Ascending aorta (tissue), 2 donors: ENCODE measurements around the gene SERTAD4. TPM values are rescaled to one million over a fixed set of nuclear protein-coding genes. Genes with fewer than 3 reads are reported as not detected.

Source experiments
- DNase-seq, 2 donors: peaks; one replicate each; pipeline ENCODE4 v3.0.0-alpha.2; 2019; ENCODE audit warnings: low spot score in 2 of 2
- H3K27ac ChIP-seq, 2 donors: fragments of 200-600 bp; sonication (generic); one replicate each; pipeline ENCODE4 v1.5.1; 2016 to 2017; ENCODE audit warnings: mild to moderate bottlenecking in 1 of 2
- H3K27me3 ChIP-seq: fragments of 200-600 bp; sonication (generic); one replicate; pipeline ENCODE4 v1.5.1; 2017
- H3K36me3 ChIP-seq, 2 donors: fragments of 200-600 bp; sonication (generic); one replicate each; pipeline ENCODE4 v1.5.1; 2016
- H3K4me1 ChIP-seq, 2 donors: fragments of 200-600 bp; sonication (generic); one replicate each; pipeline ENCODE4 v1.5.1; 2016 to 2017; ENCODE audit warnings: mild to moderate bottlenecking in 1 of 2
- H3K4me3 ChIP-seq, 2 donors: fragments of 200-600 bp; sonication (generic); one replicate each; pipeline ENCODE4 v1.5.1; 2016 to 2017; ENCODE audit warnings: mild to moderate bottlenecking in 1 of 2
- H3K9me3 ChIP-seq, 2 donors: fragments of 200-600 bp; sonication (generic); one replicate each; pipeline ENCODE4 v1.5.1; 2016
- intact Hi-C: fragments of 100-400 bp; cut with DNase I; formaldehyde crosslinking; loops from one replicate; pipeline ENCODE4 v1.15.1; 2023
- total RNA-seq: library from RNA; depleted of rRNA; stranded (reverse); fragments of >200 nt; gene quantifications from one replicate; pipeline ENCODE4 v1.1.0, GENCODE V29; 2016
- TF ChIP-seq, protein P1 (sequence below), 3 experiments: fragments of 200-600 bp in 2 of 3; fragments of 450-650 bp in 1 of 3; sonication (generic) in 2 of 3; IDR thresholded peaks; one replicate each; pipeline ENCODE4 v1.5.1; 2016 to 2019; ENCODE audit warnings: antibody characterized with exemption in 3 of 3, mild to moderate bottlenecking in 1 of 3, moderate library complexity in 1 of 3

Gene SERTAD4
- total RNA-seq, 1 donor from 2014 or later, result 4.0 TPM

DNA sequence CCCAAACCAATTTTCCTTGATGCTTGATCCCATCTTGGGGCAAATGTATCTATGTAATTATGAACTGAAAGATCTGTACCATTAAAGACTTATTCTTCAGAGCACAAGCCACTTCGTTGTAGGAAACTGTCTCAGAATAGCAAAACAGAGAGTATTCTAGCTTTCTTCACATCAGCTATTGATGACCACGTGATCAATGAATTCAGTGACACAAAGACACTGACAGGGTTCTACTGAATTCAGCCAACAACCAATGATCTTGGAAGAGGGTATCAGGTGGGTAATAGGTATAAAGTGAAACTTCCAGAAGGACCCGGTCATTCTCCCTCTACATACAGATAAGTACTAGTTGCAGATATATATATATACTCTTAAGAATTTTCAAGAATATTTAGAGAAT is 33.8 kb upstream of the SERTAD4 start:
- intact Hi-C loops, result no loop called here
- no peak overlapping the region for H3K27ac ChIP-seq
- H3K4me3 ChIP-seq, result no peak overlapping the region
- TF ChIP-seq, protein P1, sequence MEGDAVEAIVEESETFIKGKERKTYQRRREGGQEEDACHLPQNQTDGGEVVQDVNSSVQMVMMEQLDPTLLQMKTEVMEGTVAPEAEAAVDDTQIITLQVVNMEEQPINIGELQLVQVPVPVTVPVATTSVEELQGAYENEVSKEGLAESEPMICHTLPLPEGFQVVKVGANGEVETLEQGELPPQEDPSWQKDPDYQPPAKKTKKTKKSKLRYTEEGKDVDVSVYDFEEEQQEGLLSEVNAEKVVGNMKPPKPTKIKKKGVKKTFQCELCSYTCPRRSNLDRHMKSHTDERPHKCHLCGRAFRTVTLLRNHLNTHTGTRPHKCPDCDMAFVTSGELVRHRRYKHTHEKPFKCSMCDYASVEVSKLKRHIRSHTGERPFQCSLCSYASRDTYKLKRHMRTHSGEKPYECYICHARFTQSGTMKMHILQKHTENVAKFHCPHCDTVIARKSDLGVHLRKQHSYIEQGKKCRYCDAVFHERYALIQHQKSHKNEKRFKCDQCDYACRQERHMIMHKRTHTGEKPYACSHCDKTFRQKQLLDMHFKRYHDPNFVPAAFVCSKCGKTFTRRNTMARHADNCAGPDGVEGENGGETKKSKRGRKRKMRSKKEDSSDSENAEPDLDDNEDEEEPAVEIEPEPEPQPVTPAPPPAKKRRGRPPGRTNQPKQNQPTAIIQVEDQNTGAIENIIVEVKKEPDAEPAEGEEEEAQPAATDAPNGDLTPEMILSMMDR (IDR thresholded peaks at IDR 0.05), result no peak
- H3K4me1 ChIP-seq, result no peaks in the 10 kb centered on the region
- DNase-seq, result no peak
- H3K9me3 ChIP-seq, result peaks cover 0 to 6% of the 10 kb centered on the region in 2 donors
- H3K36me3 ChIP-seq, result no peaks in the 10 kb centered on the region
- no peaks in the 10 kb centered on the region for H3K27me3 ChIP-seq

GRCh38 chr1:210200124-210200736 is 32.4 kb upstream of the SERTAD4 start:
- Histone ChIP-seq H3K9me3 (peaks cover 0 to 6% of the 10 kb centered on the region in 2 donors), H3K27me3 (no peaks in the 10 kb centered on the region), H3K4me3 (no peak overlapping the region), H3K36me3 (no peaks in the 10 kb centered on the region), H3K4me1 (no peaks in the 10 kb centered on the region), H3K27ac (no peak overlapping the region)
- no peak for DNase-seq
- intact Hi-C loops, result loop anchor here (2.0 kb wide), 1 partner anchor 111 kb away; no protein-coding TSS in a partner anchor
- TF ChIP-seq, protein P1 (IDR thresholded peaks at IDR 0.05), result peak in 2 of 3 experiments; percentile 20 to 56

DNA sequence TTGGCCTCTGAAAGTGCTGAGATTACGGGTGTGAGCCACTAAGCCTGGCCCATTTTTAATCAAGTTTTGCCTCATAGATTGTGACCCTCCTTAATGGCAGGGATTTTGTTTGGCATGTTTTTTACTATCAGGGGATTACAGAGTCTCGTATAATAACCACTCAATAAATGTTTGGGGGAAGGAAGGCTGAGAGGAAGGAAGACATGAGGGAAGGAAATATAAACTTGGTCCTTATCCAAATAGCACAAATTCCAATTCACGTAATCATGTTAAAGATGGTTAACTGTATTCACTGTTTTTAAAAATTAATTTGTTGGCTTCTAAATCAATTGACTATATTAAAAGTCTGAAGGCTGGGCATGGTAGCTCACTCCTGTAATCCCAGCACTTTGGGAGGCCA is 30.9 kb upstream of the SERTAD4 start:
- no peaks in the 10 kb centered on the region for H3K9me3 ChIP-seq
- no peaks in the 10 kb centered on the region for H3K27me3 ChIP-seq
- no peak overlapping the region for H3K4me3 ChIP-seq
- no peaks in the 10 kb centered on the region for H3K36me3 ChIP-seq
- DNase-seq, result no peak
- TF ChIP-seq, protein P1 (IDR thresholded peaks at IDR 0.05), result no peak
- no peaks in the 10 kb centered on the region for H3K4me1 ChIP-seq
- intact Hi-C loops, result loop anchor here (2.0 kb wide), 1 partner anchor 109 kb away; no protein-coding TSS in a partner anchor
- H3K27ac ChIP-seq, result no peak overlapping the region

GRCh38 chr1:210207597-210208450 is 24.8 kb upstream of the SERTAD4 start:
- Histone ChIP-seq H3K27me3 (no peaks in the 10 kb centered on the region), H3K4me3 (no peak overlapping the region), H3K27ac (no peak overlapping the region), H3K9me3 (no peaks in the 10 kb centered on the region), H3K4me1 (no peaks in the 10 kb centered on the region), H3K36me3 (no peaks in the 10 kb centered on the region)
- intact Hi-C loops, result no loop called here
- TF ChIP-seq, protein P1 (IDR thresholded peaks at IDR 0.05), result no peak
- DNase-seq, result no peak

DNA sequence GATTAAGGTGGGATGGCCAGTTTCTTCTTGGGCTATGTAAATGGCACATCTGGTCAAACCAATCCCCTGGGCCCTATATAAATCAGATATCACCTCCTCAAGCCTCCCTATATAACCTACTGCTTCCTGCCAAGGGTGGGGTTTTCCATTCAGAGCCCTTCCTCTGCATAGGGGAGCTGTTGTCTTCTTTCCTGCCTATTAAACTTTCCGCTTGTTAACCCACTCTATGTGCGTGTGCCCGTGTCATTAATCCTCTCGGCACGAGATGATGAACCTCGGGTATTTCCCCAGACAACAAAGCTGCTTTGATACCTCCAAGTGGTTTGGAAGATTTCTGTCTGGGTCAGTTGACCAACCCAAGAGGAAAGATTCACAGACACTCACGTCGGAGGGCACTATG is 19.3 kb upstream of the SERTAD4 start:
- TF ChIP-seq, protein P1 (IDR thresholded peaks at IDR 0.05), result no peak
- DNase-seq, result no peak
- no peaks in the 10 kb centered on the region for H3K27me3 ChIP-seq

More for the DNA sequence above, 19.3 kb upstream of the SERTAD4 start:
- H3K27ac ChIP-seq, result no peak overlapping the region
- no peaks in the 10 kb centered on the region for H3K36me3 ChIP-seq
- intact Hi-C loops, result no loop called here
- H3K4me1 ChIP-seq, result no peaks in the 10 kb centered on the region
- no peak overlapping the region for H3K4me3 ChIP-seq
- no peaks in the 10 kb centered on the region for H3K9me3 ChIP-seq
